ENCODE data around the gene CST8.

CST8 gene

DNA sequence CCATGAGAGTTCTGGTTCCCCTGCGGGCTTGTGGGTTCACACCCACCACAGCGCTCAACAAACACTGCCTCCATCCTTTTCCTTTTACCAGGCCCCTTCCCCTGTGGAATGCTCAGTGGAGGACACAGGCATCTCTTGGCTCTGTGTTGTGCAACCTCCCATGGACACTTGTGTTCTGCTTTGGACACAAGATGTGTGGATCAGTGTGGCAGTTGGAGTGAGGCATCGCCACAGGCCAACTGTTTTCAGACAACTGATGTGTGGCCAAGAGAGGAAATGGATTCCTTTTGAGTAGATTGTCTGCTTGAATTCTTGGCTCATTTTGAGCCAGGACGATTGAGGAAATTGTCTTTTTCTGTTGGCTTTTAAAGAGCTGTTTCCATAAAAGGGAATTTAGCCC lies 26.8 kb downstream of the CST8 start:
- no peak for FAIRE-seq

DNA sequence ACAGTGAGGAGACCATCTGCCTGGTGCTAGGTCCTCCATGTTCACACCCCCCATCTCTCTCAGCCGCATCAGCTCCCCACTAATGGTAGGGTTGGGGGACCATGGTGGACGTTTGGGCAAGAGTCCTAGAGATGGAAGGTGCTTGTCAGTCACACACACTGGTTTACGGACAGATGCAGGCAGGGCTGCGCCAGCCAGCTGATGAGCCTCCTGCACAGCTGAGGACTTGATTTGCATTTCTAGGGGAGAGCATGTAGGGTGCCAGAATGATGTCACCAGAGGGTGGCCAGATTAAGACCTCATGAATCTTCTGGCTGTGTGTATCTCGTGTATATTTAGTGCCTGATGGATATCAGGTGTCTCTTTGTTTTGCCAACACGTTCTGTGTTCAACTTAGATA lies 28.6 kb downstream of the CST8 start:
- TF ChIP-seq, protein P1, sequence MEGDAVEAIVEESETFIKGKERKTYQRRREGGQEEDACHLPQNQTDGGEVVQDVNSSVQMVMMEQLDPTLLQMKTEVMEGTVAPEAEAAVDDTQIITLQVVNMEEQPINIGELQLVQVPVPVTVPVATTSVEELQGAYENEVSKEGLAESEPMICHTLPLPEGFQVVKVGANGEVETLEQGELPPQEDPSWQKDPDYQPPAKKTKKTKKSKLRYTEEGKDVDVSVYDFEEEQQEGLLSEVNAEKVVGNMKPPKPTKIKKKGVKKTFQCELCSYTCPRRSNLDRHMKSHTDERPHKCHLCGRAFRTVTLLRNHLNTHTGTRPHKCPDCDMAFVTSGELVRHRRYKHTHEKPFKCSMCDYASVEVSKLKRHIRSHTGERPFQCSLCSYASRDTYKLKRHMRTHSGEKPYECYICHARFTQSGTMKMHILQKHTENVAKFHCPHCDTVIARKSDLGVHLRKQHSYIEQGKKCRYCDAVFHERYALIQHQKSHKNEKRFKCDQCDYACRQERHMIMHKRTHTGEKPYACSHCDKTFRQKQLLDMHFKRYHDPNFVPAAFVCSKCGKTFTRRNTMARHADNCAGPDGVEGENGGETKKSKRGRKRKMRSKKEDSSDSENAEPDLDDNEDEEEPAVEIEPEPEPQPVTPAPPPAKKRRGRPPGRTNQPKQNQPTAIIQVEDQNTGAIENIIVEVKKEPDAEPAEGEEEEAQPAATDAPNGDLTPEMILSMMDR (IDR thresholded peaks at IDR 0.05; ENCODE audit: insufficient read depth, missing control alignments): no peak
- DNase-seq (ENCODE audit: insufficient read length, low spot score) (no peak), FAIRE-seq (no peak)

More for the DNA sequence above, 26.8 kb downstream of the CST8 start:
- TF ChIP-seq, protein P1 (IDR thresholded peaks at IDR 0.05; ENCODE audit: insufficient read depth, missing control alignments): no peak
- DNase-seq (ENCODE audit: insufficient read length, low spot score): no peak

DNA sequence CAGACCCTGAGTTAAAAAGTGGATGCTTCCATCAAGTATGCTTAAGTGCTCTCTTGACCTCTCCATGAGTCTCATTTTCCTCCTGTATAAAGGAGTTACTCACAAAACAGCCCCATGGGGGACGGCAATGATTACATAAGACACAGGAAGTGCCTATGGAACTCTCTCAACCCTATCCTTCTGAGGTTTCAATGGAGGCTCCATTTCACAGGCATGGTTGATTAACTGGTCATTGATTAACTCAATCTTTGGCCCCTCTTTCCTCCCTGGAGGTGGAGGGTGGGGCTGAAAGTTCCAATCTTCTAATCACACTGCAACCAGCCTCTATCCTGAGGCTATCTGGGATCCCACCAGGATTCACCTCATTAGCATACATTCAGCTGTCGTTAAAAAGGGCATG lies 29.3 kb downstream of the CST8 start:
- TF ChIP-seq, protein P1 (IDR thresholded peaks at IDR 0.05; ENCODE audit: insufficient read depth, missing control alignments): no peak
- FAIRE-seq (no peak), DNase-seq (ENCODE audit: insufficient read length, low spot score) (no peak)

DNA sequence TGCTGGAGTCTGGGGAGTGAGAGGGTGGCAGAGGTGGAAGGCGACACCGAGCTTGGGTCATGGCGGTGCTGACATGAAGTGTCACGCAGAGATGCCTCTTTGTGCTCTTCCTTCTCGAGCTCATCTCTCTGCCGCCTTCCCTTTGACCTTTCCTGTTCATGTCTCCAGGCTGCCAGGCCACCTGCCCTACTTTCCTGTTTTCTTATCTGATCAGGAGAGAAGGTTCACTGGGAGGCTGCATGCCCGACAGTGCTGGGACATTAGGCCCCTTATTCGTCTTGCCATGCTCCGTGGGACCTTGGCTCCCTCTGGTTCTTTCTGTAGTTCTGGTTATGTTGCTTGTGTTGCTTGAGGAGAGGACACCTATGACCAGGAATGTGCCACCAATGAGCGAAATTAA lies 33.2 kb downstream of the CST8 start:
- FAIRE-seq: no peak
- TF ChIP-seq, protein P1 (IDR thresholded peaks at IDR 0.05; ENCODE audit: insufficient read depth, missing control alignments): no peak
- DNase-seq (ENCODE audit: insufficient read length, low spot score): no peak

DNA sequence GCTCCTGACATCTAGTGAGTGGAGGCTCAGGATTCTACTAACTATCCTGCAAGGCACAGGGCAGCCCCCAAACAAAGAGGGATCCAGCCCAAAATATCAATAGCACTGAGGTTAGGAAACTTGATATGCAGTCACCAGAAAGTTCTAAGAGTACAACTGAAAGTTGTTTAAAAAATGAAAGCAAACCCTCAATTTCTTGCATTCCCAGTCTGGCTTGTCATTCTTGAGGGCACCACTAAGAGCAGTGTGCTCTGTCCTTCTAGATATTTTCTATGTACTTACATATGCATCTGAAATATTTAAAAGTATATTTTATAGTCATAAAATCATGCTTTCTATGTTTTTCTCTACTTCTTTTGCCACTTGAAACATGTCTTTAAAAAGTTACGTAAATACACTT lies 35.9 kb downstream of the CST8 start:
- DNase-seq (ENCODE audit: insufficient read length, low spot score) (no peak), FAIRE-seq (no peak)
- TF ChIP-seq, protein P1 (IDR thresholded peaks at IDR 0.05; ENCODE audit: insufficient read depth, missing control alignments): no peak

DNA sequence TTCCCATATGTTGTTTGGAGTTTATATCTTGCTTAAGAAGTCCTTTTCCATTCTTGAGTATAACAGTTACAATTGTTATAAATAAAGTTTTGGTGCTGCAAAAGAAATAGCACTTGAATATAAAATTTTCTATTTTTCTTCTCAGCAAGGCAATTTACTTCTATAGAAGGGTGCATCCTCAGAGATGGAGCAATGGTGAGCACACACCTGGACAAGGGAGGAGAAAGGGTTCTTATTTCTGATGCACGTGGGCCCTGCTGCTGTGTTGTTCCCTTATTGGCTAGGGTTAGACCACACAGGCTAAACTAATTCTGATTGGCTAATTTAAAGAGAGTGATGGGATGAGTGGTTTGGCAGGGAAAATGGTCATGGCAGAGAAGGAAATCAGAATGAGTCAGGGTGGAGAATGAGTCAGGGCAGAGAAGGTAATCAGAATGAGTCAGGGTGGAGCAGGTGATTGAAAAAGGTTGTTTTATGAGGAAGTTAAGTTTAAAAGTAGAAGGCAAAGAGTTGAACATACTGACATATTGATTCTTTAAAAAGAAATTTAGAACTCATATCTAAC lies 38.0 kb downstream of the CST8 start:
- no peak for FAIRE-seq
- TF ChIP-seq, protein P1 (IDR thresholded peaks at IDR 0.05; ENCODE audit: insufficient read depth, missing control alignments): no peak
- no peak for DNase-seq (ENCODE audit: insufficient read length, low spot score)

DNA sequence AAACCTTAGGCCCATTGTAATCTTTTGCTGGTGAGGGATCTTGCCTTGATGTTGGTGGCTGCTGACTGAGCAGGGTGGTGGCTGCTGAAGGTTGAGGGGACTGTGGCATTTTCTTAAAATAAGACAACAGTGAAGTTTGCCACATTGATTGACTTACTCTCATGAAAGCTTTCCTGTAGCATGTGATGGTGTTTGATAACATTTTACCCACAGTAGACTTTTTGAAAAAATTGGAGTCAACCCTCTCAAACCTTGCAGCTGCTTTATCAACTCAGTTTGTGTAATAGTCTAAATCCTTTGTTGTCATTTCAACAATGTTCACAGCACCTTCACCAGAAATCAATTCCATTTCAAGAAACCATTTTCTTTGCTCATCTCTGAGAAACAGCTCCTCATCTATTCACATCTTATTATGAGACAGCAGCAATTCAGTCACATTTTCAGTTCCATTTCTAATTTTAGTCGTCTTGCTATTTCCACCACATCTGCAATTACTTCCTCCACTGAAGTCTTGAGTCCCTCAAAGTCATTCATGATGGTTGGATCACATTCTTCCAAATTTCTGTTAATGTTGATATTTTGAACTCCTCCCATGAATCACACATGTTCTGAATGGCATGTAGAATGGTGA lies 40.1 kb downstream of the CST8 start:
- DNase-seq (ENCODE audit: insufficient read length, low spot score) (no peak), FAIRE-seq (no peak)
- TF ChIP-seq, protein P1 (IDR thresholded peaks at IDR 0.05; ENCODE audit: insufficient read depth, missing control alignments): no peak
